ENCODE results near the gene GPR107. TPM values are rescaled to one million over a fixed set of nuclear protein-coding genes. Genes with fewer than 3 reads are reported as not detected.

The GPR107 gene
- total RNA-seq, 2 donors from 2014 or later: 42.2 to 51.2 TPM

DNA sequence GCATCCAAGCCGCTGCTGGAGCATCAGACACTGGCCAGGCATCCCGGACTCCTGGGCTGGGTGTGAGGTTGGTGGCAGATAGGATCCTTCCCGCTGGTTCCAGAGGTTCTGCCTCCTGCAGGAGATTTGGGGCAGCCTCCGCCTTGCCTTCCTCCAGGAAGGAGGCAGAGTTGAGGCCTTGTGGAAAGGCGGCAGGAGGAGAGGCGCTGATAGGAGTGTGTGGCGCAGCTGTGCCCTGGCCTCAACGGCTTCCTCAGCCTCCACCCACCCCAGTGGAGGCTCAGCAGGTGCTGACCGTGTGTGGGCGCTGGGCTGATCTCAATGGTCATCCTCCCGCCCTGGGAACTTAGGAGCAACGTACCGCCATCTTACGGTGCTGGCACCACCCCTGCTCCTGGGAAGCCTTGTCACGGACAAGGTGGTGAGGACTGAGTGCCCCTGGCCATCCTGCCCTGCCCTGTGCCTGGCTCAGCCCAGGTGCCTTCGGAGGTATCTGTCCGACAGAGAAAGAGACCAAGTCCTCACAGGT is 128.7 kb downstream of the GPR107 start:
- Histone ChIP-seq H3K9me3 (no peaks in the 10 kb centered on the region), H3K27ac (no peak overlapping the region), H3K27me3 (no peaks in the 10 kb centered on the region), H3K36me3 (no peaks in the 10 kb centered on the region), H3K9ac (ENCODE audit: low read depth in 2 of 2, low read length in 2 of 2) (peak overlapping the region; percentile 14 to 43), H3K4me1 (peaks cover 2% of the 10 kb centered on the region), H3K4me3 (no peak overlapping the region)
- DNase-seq: no peak
- intact Hi-C loops (cut with DNase I): no loop called here
- TF ChIP-seq, protein P1, sequence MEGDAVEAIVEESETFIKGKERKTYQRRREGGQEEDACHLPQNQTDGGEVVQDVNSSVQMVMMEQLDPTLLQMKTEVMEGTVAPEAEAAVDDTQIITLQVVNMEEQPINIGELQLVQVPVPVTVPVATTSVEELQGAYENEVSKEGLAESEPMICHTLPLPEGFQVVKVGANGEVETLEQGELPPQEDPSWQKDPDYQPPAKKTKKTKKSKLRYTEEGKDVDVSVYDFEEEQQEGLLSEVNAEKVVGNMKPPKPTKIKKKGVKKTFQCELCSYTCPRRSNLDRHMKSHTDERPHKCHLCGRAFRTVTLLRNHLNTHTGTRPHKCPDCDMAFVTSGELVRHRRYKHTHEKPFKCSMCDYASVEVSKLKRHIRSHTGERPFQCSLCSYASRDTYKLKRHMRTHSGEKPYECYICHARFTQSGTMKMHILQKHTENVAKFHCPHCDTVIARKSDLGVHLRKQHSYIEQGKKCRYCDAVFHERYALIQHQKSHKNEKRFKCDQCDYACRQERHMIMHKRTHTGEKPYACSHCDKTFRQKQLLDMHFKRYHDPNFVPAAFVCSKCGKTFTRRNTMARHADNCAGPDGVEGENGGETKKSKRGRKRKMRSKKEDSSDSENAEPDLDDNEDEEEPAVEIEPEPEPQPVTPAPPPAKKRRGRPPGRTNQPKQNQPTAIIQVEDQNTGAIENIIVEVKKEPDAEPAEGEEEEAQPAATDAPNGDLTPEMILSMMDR (IDR thresholded peaks at IDR 0.05): no peak

- no peak overlapping the region for H3K4me3 ChIP-seq
- no peak for DNase-seq
- no peaks in the 10 kb centered on the region for H3K36me3 ChIP-seq
- TF ChIP-seq, protein P1 (IDR thresholded peaks at IDR 0.05): no peak
- H3K27ac ChIP-seq: no peak overlapping the region
- H3K4me1 ChIP-seq: peaks cover 5% of the 10 kb centered on the region
- no peaks in the 10 kb centered on the region for H3K9me3 ChIP-seq
- intact Hi-C loops (cut with DNase I): no loop called here
- no peaks in the 10 kb centered on the region for H3K27me3 ChIP-seq
- H3K9ac ChIP-seq (ENCODE audit: low read depth in 2 of 2, low read length in 2 of 2): peak overlapping the region in 1 of 2 donors; percentile 43
Observed at GRCh38 chr9:130183133-130183762, 129.5 kb downstream of the GPR107 start.

- Histone ChIP-seq H3K9ac (ENCODE audit: low read depth in 2 of 2, low read length in 2 of 2) (no peak overlapping the region), H3K36me3 (no peaks in the 10 kb centered on the region), H3K4me3 (no peak overlapping the region), H3K9me3 (no peaks in the 10 kb centered on the region), H3K27ac (no peak overlapping the region), H3K4me1 (peaks cover 5% of the 10 kb centered on the region), H3K27me3 (no peaks in the 10 kb centered on the region)
- intact Hi-C loops (cut with DNase I): no loop called here
- DNase-seq: no peak
- TF ChIP-seq, protein P1 (IDR thresholded peaks at IDR 0.05): no peak
Observed at GRCh38 chr9:130185017-130185416, 131.3 kb downstream of the GPR107 start.

DNA sequence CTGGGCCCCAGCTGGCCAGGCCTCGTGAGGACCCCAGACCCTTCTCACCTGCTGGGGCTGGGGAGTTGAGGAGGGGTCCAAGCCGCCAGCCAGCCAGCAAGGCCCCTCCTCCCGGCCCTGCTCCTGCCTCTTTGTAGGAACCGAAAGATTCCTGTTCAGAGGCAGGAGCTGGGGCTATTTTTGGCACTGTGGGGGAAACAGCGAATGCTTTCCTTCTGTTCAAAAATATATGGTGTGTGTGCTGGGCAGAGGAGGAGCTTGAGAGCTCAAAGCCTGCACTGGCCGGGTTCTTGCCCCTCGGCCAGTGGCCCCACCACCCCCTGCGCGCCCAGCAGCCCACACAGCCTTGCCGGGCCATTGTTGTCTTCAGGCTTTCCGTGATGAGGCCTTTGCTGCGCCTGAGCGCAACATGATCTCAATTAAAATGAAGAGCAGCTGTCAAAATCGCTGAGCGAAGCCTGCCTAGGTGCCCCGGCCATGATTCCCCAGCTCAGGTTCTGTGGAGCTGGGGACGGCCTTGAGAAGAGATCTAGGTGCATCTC is 131.9 kb downstream of the GPR107 start:
- peak overlapping the region; percentile 29 for H3K27ac ChIP-seq
- H3K9ac ChIP-seq (ENCODE audit: low read depth in 2 of 2, low read length in 2 of 2): no peak overlapping the region
- no peak overlapping the region for H3K4me3 ChIP-seq
- no peak for DNase-seq
- intact Hi-C loops (cut with DNase I): no loop called here
- no peaks in the 10 kb centered on the region for H3K27me3 ChIP-seq
- H3K9me3 ChIP-seq: no peaks in the 10 kb centered on the region
- TF ChIP-seq, protein P1 (IDR thresholded peaks at IDR 0.05): no peak
- peaks cover 5% of the 10 kb centered on the region for H3K4me1 ChIP-seq
- H3K36me3 ChIP-seq: no peaks in the 10 kb centered on the region

GRCh38 chr9:130186051-130186450 is 132.3 kb downstream of the GPR107 start:
- Histone ChIP-seq H3K4me1 (peaks cover 5% of the 10 kb centered on the region), H3K9ac (ENCODE audit: low read depth in 2 of 2, low read length in 2 of 2) (no peak overlapping the region)
- intact Hi-C loops (cut with DNase I): no loop called here

More at GRCh38 chr9:130186051-130186450, 132.3 kb downstream of the GPR107 start:
- no peaks in the 10 kb centered on the region for H3K36me3 ChIP-seq
- no peaks in the 10 kb centered on the region for H3K27me3 ChIP-seq
- no peak for DNase-seq
- no peaks in the 10 kb centered on the region for H3K9me3 ChIP-seq
- TF ChIP-seq, protein P1 (IDR thresholded peaks at IDR 0.05): no peak
- no peak overlapping the region for H3K4me3 ChIP-seq
- peak overlapping the region; percentile 29 for H3K27ac ChIP-seq
